Karpas-422 (cell line): Measurements from ENCODE around the gene SRBD1. TPM values are rescaled to one million over a fixed set of nuclear protein-coding genes. Genes with fewer than 3 reads are reported as not detected.

Experiments
- DNase-seq: peaks from one replicate; pipeline ENCODE4 v3.0.0-alpha.2; 2015
- H2AFZ ChIP-seq: fragments of 200-600 bp; sonication (generic); 2 replicates; pipeline ENCODE4 v1.6.1; 2014; ENCODE audit warnings: antibody characterized with exemption, low read length, mixed read lengths
- H3K27ac ChIP-seq: fragments of 200-600 bp; sonication (generic); 2 replicates; pipeline ENCODE4 v1.5.1; 2014; ENCODE audit warnings: mild to moderate bottlenecking, low read length, moderate library complexity
- H3K27me3 ChIP-seq: fragments of 200-600 bp; sonication (generic); 2 replicates; pipeline ENCODE4 v1.6.1; 2014; ENCODE audit warnings: low read length, mixed read lengths
- H3K36me3 ChIP-seq: fragments of 200-600 bp; sonication (generic); 2 replicates; pipeline ENCODE4 v1.6.1; 2014; ENCODE audit warnings: low read length, mixed read lengths; ENCODE audit not compliant: insufficient read depth
- H3K4me1 ChIP-seq: fragments of 200-600 bp; sonication (generic); 2 replicates; pipeline ENCODE4 v1.6.1; 2014; ENCODE audit warnings: mild to moderate bottlenecking, low read length, mixed read lengths
- H3K4me2 ChIP-seq: fragments of 200-600 bp; sonication (generic); 2 replicates; pipeline ENCODE4 v1.6.1; 2014; ENCODE audit warnings: low read length, low read depth, mild to moderate bottlenecking; ENCODE audit not compliant: poor library complexity, severe bottlenecking
- H3K4me3 ChIP-seq: fragments of 200-600 bp; sonication (generic); 2 replicates; pipeline ENCODE4 v1.5.1; 2014; ENCODE audit warnings: mild to moderate bottlenecking, antibody characterized with exemption, low read length, mixed read lengths
- H3K79me2 ChIP-seq: fragments of 200-600 bp; sonication (generic); 2 replicates; pipeline ENCODE4 v1.6.1; 2014; ENCODE audit warnings: mild to moderate bottlenecking, low read length, mixed read lengths
- H3K9ac ChIP-seq: fragments of 200-600 bp; sonication (generic); 2 replicates; pipeline ENCODE4 v1.6.0; 2014; ENCODE audit warnings: low read length
- H3K9me2 ChIP-seq: fragments of 200-600 bp; sonication (generic), shearing (Covaris generic); replicated peaks from 2 replicates; pipeline ENCODE4 v1.6.0; 2014; ENCODE audit warnings: mild to moderate bottlenecking, low read length, moderate library complexity; ENCODE audit not compliant: insufficient read depth
- H3K9me3 ChIP-seq: fragments of 300-700, 200-600 bp; sonication (generic); 2 replicates; pipeline ENCODE4 v1.6.1; 2014; ENCODE audit warnings: low read length, mixed read lengths
- H4K20me1 ChIP-seq: fragments of 200-600 bp; sonication (generic); 2 replicates; pipeline ENCODE4 v1.6.1; 2014; ENCODE audit warnings: mild to moderate bottlenecking, antibody characterized with exemption, low read length, low read depth; ENCODE audit not compliant: insufficient read depth
- total RNA-seq: library from RNA; depleted of rRNA; stranded (reverse); fragments of >200 nt; shearing (Covaris generic); gene quantifications from 2 replicates; pipeline ENCODE4 v1.2.3, GENCODE V29; 2014; ENCODE audit warnings: low replicate concordance

The SRBD1 gene
- total RNA-seq, 1 experiment from 2014 or later: 29.7 TPM

GRCh38 chr2:45390861-45391260, 220.2 kb downstream of the SRBD1 start:
- H3K9me3 ChIP-seq: no peaks in the 10 kb centered on the region
- H3K27ac ChIP-seq: no peak overlapping the region
- H3K9me2 ChIP-seq: no peaks in the 10 kb centered on the region; the same call in 1 of the 2 replicates
- H3K79me2 ChIP-seq: no peaks in the 10 kb centered on the region
- no peak overlapping the region for H3K4me3 ChIP-seq
- no peak overlapping the region for H3K9ac ChIP-seq
- DNase-seq: no peak
- H3K4me1 ChIP-seq: no peaks in the 10 kb centered on the region
- H3K4me2 ChIP-seq: no peak overlapping the region
- no peak overlapping the region for H2AFZ ChIP-seq
- H4K20me1 ChIP-seq: no peaks in the 10 kb centered on the region
- 0 out of 2 replicates have a peak, but pooled peaks cover 7% of the 10 kb centered on the region for H3K36me3 ChIP-seq
- no peaks in the 10 kb centered on the region for H3K27me3 ChIP-seq

- no peaks in the 10 kb centered on the region; the same call in 1 of the 2 replicates for H3K9me2 ChIP-seq
- no peaks in the 10 kb centered on the region for H3K79me2 ChIP-seq
- no peak overlapping the region for H3K27ac ChIP-seq
- H2AFZ ChIP-seq: no peak overlapping the region
- H3K9ac ChIP-seq: no peak overlapping the region
- no peaks in the 10 kb centered on the region for H3K27me3 ChIP-seq
- no peak for DNase-seq
- no peak overlapping the region for H3K4me3 ChIP-seq
- H3K36me3 ChIP-seq: 0 out of 2 replicates have a peak, but pooled peaks cover 7% of the 10 kb centered on the region
- no peaks in the 10 kb centered on the region for H3K4me1 ChIP-seq
- H4K20me1 ChIP-seq: no peaks in the 10 kb centered on the region
- no peaks in the 10 kb centered on the region for H3K9me3 ChIP-seq
- no peak overlapping the region for H3K4me2 ChIP-seq
Observed at GRCh38 chr2:45390441-45390840, 220.6 kb downstream of the SRBD1 start.

DNA sequence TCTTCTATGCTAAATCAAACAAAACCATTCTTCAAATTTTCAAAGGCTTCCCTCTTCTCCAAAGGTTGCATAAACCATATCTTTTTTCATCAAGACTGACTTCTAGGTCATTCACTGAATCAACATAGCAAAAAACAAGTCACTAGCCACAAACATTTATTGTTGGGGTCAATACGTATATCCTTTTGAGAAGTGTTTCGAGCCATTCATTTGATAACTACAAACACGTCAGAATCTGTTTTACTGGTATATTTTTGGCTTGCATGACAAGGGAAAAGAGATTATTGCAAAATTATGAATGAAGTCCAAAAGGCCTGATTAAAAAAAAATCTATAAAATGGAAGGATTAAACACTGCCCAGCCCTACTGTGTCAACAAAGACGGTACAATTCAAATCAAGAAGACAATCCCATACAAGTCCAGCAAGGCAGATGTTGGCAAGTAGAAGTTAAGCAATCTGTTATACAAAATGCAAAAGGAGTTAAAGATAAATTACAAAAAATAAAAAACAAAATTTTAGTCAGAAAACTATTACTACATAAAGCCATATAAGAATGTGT, 222.4 kb downstream of the SRBD1 start:
- Histone ChIP-seq H3K9ac (no peak overlapping the region), H3K4me1 (no peaks in the 10 kb centered on the region), H3K36me3 (0 out of 2 replicates have a peak, but pooled peaks cover 7% of the 10 kb centered on the region), H2AFZ (no peak overlapping the region), H4K20me1 (no peaks in the 10 kb centered on the region), H3K9me3 (no peaks in the 10 kb centered on the region), H3K4me2 (no peak overlapping the region), H3K9me2 (no peaks in the 10 kb centered on the region; the same call in 1 of the 2 replicates), H3K27me3 (no peaks in the 10 kb centered on the region), H3K4me3 (no peak overlapping the region), H3K27ac (no peak overlapping the region), H3K79me2 (no peaks in the 10 kb centered on the region)
- DNase-seq: no peak

DNA sequence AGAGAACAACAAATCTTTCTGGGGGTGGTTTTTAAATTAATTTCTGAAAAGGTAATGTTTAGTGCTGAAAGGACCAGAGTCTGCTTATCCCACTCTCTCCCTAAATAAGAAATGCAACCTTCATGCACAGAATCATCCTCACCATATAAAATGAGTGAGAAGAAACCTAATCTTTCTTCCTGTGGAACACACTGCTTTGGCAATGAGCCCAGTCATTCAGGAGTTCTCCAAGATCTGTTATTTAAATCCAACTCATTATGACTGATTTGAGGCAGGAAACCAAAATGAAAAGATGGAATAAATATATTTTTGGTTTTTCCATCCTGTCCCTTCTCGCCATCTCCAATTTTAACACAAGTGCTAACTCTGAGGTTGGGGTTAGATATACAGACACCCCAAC, 228.3 kb downstream of the SRBD1 start:
- DNase-seq: no peak
- no peaks in the 10 kb centered on the region for H4K20me1 ChIP-seq
- no peaks in the 10 kb centered on the region for H3K27me3 ChIP-seq
- no peaks in the 10 kb centered on the region; the same call in 1 of the 2 replicates for H3K9me2 ChIP-seq
- H3K9ac ChIP-seq: no peak overlapping the region
- H3K79me2 ChIP-seq: no peaks in the 10 kb centered on the region
- no peak overlapping the region for H3K4me2 ChIP-seq
- no peak overlapping the region for H3K27ac ChIP-seq
- no peak overlapping the region for H3K4me3 ChIP-seq
- no peaks in the 10 kb centered on the region for H3K4me1 ChIP-seq
- no peaks in the 10 kb centered on the region for H3K9me3 ChIP-seq
- H2AFZ ChIP-seq: no peak overlapping the region
- no peaks in the 10 kb centered on the region for H3K36me3 ChIP-seq

DNA sequence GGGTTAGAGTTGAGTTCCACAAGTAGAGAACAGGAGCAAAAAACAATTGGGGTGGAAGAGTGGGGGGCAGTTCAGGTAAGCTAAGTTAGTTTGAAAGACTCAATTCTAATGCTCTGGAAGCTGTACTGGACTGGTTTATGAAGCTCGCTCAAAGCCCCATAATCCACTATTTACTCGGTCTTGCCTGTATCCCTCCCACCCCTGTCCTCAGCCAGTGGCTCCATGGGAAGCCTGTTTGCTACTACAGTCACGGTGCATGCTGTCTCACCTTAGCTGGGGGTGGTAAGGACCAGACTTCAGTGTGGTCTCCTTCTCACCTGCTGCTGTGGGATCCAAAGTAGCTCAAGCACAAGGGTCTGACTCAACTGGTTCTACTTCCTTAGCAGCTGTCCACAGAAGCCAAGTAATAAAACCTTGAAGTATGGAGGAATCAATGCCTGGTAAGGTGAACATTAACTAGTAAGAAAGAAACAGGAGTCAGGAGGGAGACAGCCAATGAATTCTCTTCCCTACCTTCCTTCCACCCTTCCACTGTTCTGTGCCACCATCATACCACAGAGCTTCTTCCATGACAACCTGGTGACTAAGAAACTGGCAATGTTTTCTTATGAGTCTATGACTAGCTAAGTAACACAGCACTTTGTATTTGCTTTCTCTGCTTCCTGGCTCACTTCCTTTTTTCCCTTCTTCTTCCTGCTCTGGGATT, 230.8 kb downstream of the SRBD1 start:
- no peaks in the 10 kb centered on the region for H3K9me3 ChIP-seq
- H4K20me1 ChIP-seq: no peaks in the 10 kb centered on the region
- no peak overlapping the region for H3K27ac ChIP-seq
- no peaks in the 10 kb centered on the region for H3K9me2 ChIP-seq
- no peaks in the 10 kb centered on the region for H3K4me1 ChIP-seq
- no peak overlapping the region for H2AFZ ChIP-seq
- no peak overlapping the region for H3K9ac ChIP-seq
- no peak overlapping the region for H3K4me2 ChIP-seq
- no peak for DNase-seq
- H3K36me3 ChIP-seq: no peaks in the 10 kb centered on the region
- H3K27me3 ChIP-seq: no peaks in the 10 kb centered on the region
- H3K4me3 ChIP-seq: no peak overlapping the region
- H3K79me2 ChIP-seq: no peaks in the 10 kb centered on the region

DNA sequence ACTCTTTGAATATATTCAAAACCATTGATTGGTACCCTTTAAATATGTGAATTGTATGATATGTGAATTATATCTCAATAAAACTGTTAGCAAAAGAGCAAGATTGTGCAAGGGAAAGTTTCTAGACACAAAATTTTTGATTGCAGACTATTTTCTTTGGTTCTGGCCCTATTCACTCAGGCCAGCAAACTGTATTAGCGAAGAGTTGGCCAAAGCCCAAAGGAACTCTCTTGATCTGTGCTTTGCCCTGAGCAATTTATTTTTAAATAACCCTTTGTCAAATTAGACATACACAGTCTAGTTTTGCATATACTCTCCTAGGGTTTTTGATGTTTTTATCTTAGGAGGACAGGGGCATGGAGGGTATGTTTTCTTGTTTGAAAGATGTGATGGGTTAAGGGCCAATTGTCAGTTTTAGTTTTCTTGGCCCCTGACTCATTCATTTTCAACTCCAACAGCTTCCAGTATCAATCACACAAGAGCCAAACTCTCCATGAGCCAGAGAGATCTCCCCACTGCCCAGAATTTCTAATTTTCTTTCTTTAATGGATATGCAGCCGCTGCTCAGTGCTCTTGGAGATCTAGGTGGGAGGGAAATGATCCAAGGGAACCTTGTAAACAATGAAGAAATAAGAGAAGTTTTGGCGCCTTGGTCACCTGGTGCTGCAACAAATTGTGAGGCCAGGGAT, 231.5 kb downstream of the SRBD1 start:
- Histone ChIP-seq H3K79me2 (no peaks in the 10 kb centered on the region), H3K4me3 (no peak overlapping the region), H3K4me2 (no peak overlapping the region)

GRCh38 chr2:45373534-45373933, 237.5 kb downstream of the SRBD1 start:
- Histone ChIP-seq H3K36me3 (no peaks in the 10 kb centered on the region), H3K4me3 (no peak overlapping the region), H3K79me2 (no peaks in the 10 kb centered on the region), H4K20me1 (no peaks in the 10 kb centered on the region), H3K4me1 (no peaks in the 10 kb centered on the region), H3K4me2 (no peak overlapping the region), H3K27me3 (no peaks in the 10 kb centered on the region), H3K9me3 (no peaks in the 10 kb centered on the region), H3K9ac (no peak overlapping the region), H2AFZ (no peak overlapping the region), H3K27ac (no peak overlapping the region), H3K9me2 (no peaks in the 10 kb centered on the region)
- DNase-seq: no peak

More for the DNA sequence above, 231.5 kb downstream of the SRBD1 start:
- no peak for DNase-seq
- Histone ChIP-seq H3K4me1 (no peaks in the 10 kb centered on the region), H3K9ac (no peak overlapping the region), H3K27me3 (no peaks in the 10 kb centered on the region), H2AFZ (no peak overlapping the region), H3K27ac (no peak overlapping the region), H3K36me3 (no peaks in the 10 kb centered on the region), H3K9me3 (no peaks in the 10 kb centered on the region), H3K9me2 (no peaks in the 10 kb centered on the region), H4K20me1 (no peaks in the 10 kb centered on the region)

- Histone ChIP-seq H4K20me1 (no peaks in the 10 kb centered on the region), H3K9me2 (no peaks in the 10 kb centered on the region), H3K4me2 (no peak overlapping the region), H3K9me3 (no peaks in the 10 kb centered on the region), H3K27ac (no peak overlapping the region), H3K4me1 (no peaks in the 10 kb centered on the region), H2AFZ (no peak overlapping the region), H3K36me3 (no peaks in the 10 kb centered on the region), H3K4me3 (no peak overlapping the region), H3K27me3 (no peaks in the 10 kb centered on the region), H3K79me2 (no peaks in the 10 kb centered on the region), H3K9ac (no peak overlapping the region)
- no peak for DNase-seq
Observed at GRCh38 chr2:45370369-45370768, 240.7 kb downstream of the SRBD1 start.
